Dermis microvascular lymphatic vessel endothelial cell (primary cell): ENCODE measurements around the gene ABO. TPM values are rescaled to one million over a fixed set of nuclear protein-coding genes. Genes with fewer than 3 reads are reported as not detected.
"Not testable (repeated sequence)": the region's sequence is repeated elsewhere in the genome, so short reads cannot be mapped to it uniquely, and the experiment has no call there.

Experiments used
- DNase-seq, 2 donors: peaks; one replicate each; pipeline versions ENCODE4 v3.0.0 to v3.0.0-alpha.2; 2010; ENCODE audit warnings: low read depth in 2 of 2
- total RNA-seq: library from RNA; depleted of rRNA; stranded (reverse); fragments of >200 nt; gene quantifications from 2 replicates; pipeline ENCODE4 v1.2.1, GENCODE V29; 2014

ABO gene
- 0.39 and 0.63 TPM in 2 replicates for total RNA-seq

DNA sequence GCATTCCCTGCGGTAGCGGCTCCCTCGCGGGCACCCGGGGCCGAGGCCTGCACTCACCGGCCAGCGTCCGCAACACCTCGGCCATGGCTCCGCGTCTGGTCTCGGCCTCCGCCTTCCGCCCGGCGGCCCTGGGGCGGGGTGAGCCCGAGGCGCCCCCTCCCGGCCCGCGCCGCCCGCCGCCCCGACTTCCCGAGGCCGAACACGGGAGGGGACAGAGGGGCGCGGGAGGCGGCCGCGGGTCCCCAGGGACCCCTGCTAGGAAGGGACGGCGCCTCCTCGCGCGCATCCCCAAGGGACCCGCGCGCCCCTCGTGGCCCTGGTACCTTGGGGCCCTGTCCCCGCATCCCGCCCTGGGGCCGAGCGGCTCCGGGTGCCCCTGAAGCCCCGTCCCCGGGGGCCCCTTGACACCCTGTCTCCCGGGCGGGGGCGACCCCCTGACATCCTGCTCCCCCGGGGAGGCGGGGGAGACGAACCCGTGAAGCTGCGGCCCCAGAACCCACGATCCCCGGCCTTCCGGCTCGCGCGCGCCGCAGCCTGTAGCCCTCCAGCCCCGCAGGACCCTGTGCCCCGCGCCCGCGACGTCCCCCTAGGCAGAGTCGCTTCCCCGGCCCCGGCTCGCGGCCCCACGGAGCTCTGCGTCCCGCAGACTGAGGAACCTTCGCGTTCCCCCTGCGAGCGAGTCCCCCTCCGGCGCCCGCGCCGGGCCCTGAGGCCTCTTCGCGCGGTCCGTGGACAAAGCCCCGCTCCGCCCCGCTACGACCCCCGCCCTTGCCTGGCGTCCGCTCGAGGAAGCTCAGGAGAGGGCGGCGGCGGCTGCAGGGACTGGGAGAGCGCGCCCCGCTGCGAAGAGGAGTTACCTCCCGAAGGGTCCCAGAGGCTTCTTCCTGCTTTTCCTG, at the start of gene ABO:
Gene ABO (minus strand): TSS at position 97 of the 896 bp plus-strand sequence.
- no peak for DNase-seq

DNA sequence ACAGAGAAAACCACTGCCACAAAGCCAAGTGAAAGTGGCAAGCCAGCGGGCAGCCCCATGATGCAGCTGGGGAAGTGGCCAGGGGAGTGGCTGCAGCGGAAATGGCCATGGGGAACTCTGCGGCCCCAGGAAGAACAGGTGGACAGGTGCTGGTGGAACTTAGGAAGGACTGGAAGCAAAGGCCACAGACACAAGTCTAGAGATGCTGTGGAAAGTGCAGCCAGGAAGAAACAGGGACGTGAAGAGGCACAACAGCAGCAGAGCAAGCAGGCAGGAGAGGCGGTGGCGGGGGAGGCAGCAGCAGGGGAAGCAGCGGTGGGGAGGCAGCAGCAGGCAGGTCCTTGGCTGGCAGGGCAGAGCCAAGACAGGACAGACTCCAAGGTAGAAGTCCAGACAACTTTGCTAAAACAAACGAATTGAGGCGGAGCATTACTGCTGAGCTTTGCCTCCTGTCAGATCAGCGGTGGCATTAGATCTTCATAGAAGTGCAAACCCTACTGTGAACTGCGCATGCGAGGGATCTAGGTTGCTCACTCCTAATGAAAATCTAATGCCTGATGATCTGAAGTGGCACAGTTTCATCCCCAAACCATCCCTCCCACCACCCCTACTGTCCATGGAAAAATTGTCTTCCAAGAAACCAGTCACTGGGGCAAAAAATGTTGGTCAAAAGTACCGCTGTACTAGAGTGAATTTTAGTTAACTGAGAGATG, 49.1 kb upstream of the ABO start:
- DNase-seq, result no peak

DNA sequence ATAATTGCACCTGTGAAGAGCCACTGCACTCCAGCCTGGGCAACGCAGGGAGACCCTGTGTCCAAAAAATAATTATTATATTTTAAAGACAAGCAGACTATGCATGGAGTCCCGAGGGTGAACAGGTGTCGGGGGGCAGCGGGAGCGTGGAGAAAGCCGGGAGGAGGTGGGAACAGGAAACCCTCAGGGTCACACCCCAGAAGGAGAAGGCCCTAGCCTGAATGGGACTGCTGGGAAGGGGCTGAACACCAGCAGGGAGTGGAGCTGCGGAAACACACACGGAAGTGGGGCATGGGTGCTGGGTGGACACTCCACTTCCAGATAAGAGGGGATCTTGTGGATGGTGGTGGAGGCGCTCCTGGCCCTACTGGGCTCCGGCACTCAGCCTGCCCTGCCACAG, 48.2 kb upstream of the ABO start:
- no peak for DNase-seq

DNA sequence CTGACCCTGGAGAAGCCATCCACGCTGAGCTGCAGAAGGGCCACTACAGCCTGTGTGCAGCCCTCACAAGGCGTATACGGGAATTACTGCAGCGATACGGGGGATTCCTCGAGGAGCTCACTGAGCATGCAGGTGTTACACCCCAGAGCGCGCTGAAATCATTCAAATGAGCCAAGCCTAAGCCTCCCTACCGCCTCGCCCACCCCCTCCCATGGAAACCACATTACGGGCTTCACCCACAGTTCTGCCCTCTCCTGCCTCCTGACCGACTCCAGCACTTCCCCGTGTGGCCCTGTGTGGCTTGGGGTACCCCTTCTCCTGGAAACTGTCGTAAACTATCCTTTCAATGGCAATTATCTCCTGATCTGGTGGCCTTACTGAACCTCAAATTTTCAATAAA, 47.7 kb upstream of the ABO start:
- no peak for DNase-seq

DNA sequence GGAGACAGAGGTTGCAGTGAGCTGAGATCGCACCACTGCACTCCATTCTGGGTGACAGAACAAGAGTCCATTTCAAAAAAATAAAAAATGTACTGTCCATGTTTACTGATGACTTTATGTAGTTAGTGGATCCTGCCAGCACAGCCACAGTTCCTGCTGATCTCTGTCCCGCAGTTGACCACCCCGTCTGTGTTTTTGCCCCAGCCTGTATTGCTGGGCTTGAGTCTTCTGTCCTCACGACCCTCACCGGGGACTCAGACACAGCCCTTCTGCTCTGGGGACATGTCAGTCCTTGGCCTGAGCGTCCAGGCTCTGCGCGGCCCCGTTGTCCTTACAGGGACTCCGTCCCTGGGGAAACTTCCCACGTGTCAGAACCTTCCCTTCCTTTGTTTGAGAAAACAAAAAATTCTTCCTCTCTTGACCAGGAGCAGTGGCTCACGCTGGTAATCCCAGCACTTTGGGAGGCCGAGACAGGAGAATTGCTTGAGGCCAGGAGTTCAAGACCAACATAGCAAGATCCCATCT, 46.5 kb upstream of the ABO start:
- no peak for DNase-seq

DNA sequence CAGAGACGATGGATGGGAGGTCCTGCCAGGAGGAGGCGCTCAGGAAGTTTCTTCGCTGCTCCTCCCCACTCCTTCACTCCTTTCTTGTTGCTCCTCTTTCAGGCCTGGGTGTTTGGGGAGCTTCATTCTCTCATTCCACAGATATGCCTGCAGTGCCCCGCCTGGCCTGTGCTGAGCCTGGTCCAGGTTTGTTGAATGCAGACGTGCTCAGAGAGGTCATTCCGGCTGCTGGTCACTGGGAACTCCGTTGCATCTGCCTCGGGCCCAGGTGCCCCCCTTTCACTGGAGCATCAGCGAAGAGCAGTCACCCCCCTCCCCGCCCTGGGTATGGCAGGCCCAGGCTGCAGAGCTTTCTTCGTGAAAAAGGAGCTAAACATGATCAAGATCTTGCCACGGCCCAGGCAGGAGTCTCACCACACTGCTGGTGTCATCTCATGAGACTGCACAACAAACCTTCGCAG, 45.5 kb upstream of the ABO start:
- DNase-seq, result no peak

DNA sequence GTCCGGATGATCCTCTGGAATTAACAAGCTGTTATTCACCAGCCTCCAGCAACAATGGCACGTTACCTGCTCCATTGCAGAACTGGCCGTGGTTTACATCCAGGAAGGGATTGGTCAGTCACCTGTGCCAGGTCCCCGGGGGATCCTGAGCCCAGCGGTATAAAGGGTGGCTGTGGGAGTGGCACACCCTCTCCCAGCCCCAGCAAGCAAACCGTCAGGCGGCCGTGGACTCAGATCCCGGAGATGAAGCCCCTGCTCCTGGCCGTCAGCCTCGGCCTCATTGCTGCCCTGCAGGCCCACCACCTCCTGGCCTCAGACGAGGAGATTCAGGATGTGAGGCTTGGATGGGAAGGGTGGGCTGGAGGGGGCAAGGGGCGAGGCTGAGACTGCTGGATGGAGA, 42.5 kb upstream of the ABO start:
- DNase-seq, result not testable (repeated sequence)

DNA sequence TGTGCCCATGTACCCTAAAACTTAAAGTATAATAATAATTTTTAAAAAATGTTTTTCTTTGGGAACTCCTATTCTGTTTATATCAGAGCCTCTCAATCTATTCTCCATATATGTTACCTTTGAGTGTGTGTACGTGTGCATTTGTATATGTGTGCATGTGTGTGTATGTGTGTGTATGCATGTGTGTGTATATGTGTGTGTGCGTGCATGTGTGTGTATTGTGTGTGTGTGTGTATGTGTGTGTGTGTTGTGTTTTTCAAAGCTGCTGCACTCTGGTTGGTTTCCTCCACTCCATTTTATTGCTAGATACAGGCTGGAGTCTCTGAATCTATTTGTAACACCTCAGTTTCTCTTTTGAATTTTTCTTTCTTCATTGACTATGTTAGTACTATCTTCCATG, 41.0 kb upstream of the ABO start:
- no peak for DNase-seq

DNA sequence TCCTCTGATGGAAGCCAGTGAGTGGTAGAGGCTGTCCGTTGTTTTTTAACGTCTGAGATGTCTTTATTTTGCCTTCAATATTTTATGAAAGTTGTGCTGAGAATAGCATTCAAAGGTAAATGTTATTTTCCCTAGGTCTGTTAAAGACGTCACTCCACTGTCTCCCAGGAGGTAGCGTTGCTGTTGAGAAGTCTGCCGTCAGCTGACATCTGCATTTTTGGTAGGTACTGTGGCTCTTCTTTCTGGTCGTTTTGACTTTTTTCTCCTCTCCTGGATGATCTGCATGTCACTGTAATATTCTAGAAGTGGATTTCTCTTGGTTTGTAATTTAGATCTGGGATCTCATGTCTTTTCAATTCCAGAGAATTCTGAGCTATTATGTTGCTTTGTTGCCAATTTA, 34.6 kb upstream of the ABO start:
- no peak for DNase-seq

DNA sequence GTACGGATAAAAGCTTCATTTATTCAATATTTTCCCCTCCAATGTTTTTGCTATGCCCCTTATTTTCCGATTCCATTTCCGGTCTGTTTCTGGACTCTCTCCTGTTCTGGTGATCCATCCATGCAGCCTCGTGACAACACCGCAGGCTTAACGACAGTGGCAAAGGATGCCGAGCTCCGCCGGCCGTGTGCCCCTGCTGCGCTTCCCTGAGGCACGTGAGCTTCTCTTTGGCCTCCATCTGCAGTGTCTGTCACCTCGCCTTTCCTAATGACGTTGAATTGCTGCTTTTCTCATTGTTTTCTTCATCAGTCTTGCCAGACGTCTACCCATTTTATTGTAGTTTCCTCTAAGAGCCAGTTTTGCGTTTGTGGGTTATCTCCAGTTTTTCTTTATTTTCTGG, 32.3 kb upstream of the ABO start:
- DNase-seq, result no peak

DNA sequence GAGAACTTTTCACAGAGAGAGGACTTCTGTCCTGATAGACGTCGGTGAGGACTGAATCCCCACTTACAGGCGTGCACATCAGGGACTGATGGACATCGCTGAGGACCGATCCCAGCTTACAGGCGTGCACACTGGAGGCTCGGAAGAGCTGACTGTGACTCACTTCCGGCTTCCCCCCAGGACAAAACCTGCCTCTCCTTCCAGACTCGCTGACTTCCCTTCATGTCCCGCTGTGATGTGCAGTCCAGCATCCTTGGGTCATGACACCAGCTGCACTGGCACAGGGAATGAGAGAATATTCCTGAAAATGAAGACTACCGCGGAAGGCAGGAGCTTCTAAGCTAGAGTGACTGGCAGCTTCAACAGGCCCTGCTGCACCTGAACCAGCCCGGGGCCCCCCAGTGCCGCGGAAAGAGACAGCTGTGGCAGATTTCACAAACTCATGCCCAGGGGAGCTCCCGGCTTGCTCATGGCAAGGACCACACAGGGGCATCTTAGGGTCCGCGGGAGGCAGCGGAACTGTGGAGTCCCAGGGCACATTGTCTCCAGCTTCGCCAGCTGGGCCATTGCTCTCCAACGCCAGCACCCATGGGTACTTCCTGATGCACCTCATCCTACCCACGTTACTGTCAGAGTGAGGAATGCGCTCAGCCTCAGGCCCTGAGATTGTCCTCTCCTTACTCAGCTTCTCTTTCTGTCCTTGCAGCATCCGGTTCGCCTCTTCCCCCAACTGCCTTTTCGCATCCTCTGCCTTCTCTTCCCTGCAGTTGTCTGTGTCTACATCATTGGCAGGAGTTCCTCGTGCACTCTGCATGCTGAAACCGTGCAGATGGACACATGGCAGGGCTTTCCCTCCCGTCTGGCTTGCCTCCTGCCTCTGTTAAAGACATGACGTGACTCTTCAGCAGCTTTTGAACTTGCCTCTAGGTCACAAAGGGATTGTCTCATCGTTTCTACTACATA, 31.5 kb upstream of the ABO start:
- peak in 1 of 2 donors; percentile 50 for DNase-seq

DNA sequence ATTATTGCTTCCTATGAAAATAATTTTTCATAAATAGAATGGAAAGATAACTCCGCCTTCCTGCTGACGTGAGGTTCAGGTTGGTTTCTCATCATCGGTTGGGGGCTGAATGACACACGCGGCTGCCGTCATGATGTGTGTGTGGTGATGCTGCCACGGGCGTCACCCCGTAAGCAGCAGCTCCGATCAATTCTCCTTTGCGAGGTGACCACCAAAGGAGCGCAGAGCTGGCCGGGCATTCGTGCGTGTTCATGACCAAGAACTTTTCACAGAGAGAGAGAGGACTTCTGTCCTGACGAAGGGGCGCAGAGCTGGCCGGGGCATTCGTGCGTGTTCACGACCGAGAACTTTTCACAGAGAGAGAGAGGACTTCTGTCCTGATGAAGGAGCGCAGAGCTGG, 30.7 kb upstream of the ABO start:
- DNase-seq, result no peak

DNA sequence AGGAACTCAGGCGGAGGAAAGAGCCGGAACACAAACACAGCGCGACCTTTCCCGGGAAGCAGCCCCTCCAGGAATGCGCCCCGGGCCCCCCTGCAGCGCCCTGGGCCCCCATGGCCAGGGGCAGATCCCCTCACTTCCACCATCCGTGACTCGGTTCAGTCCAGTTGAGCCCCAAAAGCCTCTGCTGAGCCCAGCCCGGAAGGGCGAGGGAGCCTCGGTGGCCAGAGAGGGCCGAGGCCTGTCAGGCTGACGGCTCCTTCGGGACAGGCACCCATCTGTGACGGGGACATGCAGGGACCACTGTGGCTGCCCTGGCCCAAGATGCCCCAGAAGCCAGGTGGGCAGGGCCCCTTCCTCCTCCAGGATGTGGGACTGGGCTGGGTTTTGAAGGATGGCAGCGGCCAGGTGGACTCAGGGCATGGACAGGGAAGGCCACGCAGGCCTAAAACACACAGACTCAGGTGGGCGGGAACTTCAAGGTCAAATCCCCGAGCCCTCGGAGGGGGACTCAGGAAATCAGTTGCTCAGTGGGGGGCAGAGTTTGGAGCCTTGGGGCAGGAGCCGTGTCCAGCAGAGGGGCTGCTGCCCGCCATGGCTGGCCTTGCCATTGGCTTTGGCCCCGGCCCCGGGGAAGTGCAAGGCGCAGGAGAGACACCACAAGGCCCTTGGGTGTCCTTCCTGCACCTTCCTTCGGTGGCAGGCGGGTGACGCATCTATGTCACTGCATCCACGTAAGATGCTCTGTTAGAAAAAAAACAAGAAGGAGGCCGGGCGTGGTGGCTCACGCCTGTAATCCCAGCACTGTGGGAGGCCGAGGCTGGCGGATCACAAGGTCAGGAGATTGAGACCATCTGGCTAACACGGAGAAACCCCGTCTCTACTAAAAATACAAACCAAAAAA, 29.7 kb upstream of the ABO start:
- no peak for DNase-seq

DNA sequence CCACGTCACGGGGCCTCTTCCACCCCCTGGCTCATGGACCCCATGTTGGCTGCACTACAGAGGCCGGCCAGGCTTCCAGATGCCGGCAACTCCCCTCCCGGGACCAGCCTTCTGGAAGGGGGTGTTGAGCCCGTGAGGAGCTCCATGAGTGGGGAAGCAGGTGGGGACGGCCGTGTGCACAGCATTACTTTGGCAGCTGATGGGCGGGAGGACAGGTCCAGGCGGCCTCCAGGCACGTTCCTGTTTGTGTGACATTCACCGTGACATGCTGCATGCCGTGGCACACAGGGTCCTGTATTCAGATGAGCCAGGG, 29.1 kb upstream of the ABO start:
- DNase-seq, result no peak

DNA sequence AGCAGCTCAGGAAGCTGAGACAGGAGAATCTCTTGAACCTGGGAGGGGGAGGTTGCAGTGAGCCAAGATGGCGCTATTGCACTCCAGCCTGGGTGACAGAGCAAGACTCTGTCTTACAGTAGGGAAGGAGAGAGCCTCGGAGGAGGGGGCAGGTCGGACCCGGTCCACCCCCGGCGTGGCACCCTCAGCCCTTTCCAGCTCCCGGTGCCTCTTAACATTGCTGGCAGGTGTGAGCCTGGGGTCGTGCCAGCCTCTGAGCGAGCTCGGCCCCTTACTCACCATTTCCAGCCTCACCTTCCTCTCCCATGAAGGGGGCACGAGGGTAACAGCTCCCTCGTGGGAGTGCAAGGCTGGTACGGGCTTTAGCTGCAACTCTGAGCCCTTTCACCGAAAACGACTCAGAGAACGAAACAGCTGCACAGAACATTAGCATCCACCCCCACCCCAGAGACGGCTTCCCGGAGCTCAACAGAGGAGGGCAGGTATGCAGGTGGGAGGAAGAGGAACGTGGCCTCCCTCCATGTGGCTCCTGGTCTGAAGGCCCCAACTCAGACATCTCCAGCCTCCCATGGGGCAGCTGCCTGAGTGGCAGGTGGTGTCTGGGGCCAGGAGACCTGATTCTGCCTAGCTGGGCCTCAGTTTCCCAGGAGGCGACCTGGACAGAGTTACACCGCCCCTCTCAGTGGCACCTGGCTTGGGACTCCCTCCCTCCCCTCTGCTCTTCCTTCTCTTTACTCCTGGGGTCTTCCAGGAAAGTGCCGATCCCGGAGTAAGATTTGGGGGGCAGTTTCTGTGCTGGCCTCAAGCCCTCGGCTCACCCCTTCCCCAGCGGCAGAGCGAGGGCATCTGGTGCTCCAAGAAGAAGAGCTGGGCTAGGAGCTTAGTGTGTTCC, 28.5 kb upstream of the ABO start:
- no peak for DNase-seq

DNA sequence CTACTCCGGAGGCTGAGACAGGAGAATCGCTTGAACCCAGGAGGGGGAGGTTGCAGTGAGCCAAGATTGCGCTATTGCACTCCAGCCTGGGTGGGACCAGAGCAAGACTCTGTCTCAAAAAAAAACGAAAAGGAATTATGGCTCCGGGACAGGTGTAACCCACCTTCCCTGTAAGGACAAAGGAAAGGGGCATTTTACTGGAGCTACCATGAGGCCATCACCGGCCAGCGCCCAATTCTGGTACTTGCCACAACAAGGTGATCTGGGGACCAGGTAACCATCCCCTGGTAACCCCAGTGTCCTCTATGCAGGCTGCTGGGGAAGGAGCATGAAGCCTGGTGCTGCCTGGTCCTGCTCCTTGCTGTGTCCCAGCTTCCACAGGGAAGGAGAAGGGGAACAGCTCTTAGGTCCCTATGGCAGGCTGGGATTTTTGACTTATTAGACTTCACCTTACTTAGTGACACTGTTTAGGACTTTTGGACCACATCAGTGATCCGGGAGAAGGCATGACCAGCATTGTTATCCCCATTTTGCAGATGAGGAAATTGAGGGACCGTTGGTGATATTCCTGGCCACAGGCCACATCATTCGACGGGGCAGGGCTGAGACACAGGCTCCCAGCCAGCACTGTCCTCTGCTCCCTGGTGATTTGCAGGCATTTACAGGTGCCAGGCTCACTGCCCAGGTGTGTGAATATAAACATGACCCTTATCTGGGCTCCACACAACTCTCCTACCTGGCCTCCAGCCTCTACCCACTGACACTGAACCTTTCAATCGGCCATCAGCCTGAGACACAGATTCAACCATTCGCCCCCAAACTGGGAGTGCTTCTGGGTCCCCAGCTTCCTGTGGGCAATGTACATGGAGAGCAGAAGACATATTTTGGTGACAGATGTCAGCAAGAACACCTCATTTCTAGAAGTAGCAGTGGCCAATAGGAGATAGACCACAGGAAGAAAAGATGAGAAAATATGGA, 26.5 kb upstream of the ABO start:
- no peak for DNase-seq

DNA sequence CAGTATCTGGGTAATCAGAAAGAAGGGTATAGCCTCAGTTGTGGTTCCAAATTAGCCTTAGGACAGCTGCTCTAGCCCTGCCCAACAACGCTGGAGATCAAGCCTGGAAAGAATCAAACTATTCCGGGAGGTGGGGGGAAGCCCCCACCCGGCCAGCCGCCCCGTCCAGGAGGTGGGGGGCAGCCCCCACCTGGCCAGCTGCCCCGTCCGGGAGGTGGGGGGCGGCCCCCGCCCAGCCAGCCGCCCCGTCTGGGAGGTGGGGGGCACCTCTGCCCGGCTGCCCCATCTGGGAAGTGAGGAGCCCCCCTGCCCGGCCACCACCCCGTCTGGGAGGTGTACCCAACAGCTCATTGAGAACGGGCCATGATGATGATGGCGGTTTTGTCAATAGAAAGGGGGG, 25.0 kb upstream of the ABO start:
- DNase-seq, result not testable (repeated sequence)

DNA sequence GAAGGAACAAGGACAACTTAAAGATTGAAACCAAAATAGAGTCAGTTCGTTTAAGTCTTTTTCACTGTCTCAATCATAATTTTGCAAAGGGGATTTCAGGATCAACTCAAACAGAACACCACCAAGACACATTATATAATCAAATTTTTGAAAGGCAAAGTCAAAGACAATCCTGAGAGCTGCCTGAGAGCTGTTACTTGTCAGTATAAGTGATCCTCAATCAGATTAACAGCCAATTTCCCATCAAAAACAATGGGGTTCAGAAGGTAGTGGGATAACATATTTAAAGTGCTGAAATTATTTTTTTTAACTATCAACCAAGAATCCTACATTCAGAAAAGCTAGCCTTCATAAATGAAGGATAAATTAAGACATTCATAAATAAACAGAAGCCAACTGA, 19.3 kb upstream of the ABO start:
- no peak for DNase-seq
